Head of caudate nucleus (tissue), 42 donors: ENCODE measurements around the gene S100A7A.
"Not testable (repeated sequence)": the region's sequence is repeated elsewhere in the genome, so short reads cannot be mapped to it uniquely, and the experiment has no call there.

Experiments used
- DNase-seq, 42 donors: peaks; one replicate each; pipeline versions ENCODE4 v3.0.0 to v3.0.0-alpha.2; 2020 to 2021; ENCODE audit warnings: mixed read lengths in 7 of 42
- intact Hi-C: fragments of 100-400 bp; cut with DNase I; formaldehyde crosslinking; loops from one replicate; pipeline ENCODE4 v1.15.0; 2022

The S100A7A gene

DNA sequence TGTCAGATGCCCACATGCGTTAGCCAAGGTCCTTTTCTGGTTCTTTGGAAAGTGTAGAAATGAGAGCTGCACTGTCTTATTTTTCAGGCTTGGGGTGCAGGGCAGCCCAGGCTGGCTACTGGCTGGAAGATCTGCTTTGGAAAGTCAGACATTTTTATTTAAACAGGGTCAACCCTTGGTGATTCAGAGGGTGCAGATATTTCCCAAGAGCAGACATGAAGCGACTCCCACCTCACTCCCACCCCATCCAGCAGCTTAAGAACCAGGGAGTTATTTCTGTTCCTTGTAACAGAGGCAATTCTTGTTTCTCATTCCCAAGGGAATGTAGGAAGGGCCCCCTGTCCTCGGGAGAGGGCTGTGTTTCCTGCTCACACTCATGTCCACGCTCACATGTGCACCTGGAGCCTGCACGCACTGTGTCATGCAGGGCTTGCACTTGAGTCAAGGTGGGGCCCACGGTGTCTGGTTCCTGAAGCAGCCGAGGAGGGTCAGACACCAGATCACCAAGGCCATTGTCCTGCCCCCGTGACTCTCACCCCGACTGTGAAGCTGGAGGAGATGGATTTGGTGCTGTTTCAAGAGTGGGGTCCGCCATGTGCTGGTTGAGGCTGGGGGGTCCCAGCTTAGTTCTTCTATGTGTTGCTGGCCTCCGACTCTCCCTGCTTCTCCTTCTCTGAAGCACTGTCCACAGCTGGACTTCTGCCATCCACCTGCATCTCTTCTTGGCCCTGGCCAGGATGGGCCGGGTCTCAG is 992 bp downstream of the S100A7A start:
- intact Hi-C loops = no loop called here
- peak in 26 of 42 donors; percentile 8 to 73 (median 25) for DNase-seq

- peak in 4 of 42 donors; percentile 3 to 19 (median 15) for DNase-seq
Measured at GRCh38 chr1:153418758-153419435, 2.6 kb downstream of the S100A7A start.

DNA sequence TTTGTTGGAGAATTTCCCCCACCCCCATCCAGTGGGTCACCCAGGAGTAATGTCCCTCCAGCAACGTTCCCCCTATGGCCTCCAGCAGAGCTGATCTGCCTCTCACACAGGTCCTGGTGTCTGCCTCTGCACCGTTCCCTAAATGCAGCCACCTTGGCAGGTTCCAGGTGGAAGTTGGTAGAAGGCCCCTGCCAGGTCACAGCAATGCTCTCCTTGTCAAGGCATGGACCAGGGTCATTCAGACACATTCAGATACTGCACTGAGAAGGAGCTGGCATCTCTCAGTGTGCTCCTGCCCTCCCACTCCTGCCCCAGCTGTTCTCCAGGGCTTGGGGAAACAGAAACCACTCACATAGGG is 3.1 kb downstream of the S100A7A start:
- DNase-seq = peak in 3 of 42 donors; percentile 12 to 31 (median 15)

More at GRCh38 chr1:153418758-153419435, 2.6 kb downstream of the S100A7A start:
- intact Hi-C loops = not testable (repeated sequence)

DNA sequence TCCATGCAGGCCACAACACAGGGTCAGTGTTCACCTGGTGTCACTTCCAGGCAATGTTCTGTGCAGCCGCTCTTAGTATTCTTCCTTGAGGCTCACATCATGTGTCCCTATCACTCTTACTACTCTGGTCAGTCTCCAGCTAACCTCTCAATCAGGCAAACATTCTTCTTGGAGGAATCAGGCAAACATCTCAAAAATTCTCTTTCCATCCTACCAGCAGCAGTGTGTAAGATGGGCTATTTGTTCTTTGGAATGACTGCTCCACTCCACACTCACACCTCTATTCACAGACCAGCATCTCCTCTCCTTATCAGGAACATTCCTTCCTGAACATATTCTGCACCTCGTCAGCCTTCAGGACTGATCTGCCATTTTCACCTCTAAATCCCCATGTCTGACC is 4.0 kb downstream of the S100A7A start:
- DNase-seq = peak in 1 of 42 donors; percentile 0
- intact Hi-C loops = no loop called here

More for the DNA sequence above, 3.1 kb downstream of the S100A7A start:
- intact Hi-C loops = not testable (repeated sequence)

DNA sequence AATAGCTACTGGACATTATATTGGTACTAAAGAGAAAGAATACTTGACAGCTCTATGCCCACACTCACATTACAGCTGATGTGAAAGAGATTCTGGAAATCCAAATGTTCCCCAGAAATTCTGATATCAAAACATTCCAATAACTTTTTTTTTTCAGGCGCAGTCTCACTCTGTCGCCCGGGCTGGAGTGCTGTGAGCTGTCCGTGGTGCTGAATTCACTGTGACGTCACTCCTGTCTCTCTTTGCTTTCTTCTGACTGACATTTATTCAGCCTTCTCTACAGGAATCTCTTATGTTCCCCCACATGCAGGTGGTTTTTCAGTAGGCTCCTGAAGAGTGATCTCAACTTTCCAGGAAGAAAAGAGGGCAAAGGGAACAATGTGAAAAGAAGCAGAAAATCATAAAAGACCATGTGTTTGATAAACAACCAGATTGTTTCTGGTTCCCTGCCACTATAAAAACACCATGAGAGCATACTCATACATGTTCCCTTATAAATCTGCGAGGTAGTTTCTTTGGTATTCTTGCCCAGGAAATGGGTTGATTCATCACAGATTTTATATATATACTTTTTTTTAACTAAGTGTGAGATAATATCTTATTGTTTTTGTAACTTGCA is 6.2 kb downstream of the S100A7A start:
- peak in 41 of 42 donors; percentile 18 to 87 (median 59) for DNase-seq
- intact Hi-C loops = no loop called here

DNA sequence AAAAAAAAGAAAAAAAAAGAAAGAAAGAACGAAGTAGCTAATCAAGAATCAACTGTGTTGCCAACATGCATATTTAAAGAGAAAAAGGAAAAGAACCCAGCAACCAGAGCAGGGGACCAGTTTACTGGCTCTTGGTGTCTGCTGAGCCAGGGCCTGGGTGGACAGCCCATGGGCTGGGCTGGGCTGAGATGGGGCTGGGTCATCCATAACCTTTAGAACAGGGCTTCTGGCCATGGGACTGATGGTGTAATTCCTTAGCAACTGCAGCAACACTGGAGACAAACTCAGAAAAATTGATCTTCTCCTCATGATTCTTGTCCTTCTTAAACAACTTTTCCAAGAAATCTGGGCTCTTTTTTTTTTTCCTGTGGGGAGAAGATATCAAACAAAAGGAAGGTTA is 10.5 kb downstream of the S100A7A start:
- DNase-seq = peak in 1 of 42 donors; percentile 4
- intact Hi-C loops = no loop called here

DNA sequence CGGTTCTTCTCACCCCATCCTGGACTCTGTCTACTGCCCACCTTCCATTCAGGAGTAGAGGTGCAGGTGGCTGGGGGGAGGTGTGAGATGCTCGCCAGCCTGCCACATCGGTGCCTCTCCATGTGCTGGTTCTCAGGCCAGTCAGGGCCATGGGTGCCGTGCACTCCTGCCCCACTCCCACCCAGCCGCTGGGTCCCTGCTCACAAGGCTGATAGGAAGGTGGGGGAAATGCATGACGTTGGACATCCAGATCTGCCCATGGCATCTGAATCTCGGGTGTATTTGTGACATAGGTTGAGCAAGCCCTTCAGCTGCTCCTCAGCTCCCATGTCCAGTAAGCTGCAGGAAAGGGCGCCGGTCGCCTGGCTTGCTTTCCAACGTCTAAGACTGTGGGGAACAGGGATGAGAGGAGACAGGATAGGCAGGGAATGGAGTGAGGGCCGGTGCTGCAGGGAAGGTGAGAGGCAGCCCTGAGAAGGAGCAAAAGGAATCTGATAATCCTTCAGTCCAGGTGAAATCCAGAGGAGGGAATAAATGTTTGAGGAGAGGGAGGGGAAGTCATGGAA is 11.8 kb downstream of the S100A7A start:
- intact Hi-C loops = no loop called here

GRCh38 chr1:153428791-153429190 is 12.5 kb downstream of the S100A7A start:
- DNase-seq = no peak
- intact Hi-C loops = no loop called here

More for the DNA sequence above, 11.8 kb downstream of the S100A7A start:
- peak in 1 of 42 donors; percentile 20 for DNase-seq

DNA sequence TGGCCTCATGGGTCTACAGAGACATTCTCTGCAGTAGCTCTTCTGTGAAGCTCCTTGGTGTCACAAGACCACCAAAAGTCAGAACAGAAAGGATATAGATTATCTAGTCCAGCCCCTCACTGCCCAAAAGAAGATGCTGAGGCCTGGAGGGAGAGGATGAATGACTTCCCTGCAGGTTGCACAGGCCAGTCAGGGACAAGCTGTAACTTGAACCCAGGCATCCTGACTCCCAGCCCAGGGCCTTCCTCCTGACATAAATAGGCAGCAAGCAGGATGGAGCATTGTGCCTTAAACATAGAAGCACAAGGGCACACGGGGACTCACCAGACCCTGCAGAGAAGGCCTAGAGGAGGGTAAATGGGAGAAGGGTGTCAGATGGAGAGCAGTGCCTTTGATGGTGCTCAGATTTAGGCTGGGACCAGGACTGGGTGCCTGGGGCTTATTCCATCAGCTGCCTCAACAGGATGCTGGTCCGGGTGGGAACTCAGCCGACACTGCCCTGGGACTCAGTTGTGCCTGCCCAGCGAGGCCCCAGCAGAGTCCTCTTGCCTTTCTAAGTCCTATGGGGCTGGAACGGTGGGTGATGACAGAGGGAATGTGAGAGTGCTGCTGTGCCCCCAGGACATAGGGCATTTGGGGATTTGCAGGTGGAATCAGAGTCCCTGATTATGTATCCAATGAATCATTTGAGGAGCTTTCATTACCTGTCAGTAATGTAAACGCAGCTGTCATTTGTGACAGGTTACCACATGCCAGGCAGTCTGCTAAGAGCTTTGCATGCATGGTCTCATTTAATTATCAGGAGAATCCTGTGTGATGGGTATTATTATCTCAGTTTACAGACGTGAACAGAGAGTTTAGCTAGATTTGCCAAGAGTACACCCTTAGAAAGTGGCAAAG is 13.2 kb downstream of the S100A7A start:
- DNase-seq = no peak
- intact Hi-C loops = no loop called here

GRCh38 chr1:153430166-153430553 is 13.8 kb downstream of the S100A7A start:
- no peak for DNase-seq
- intact Hi-C loops = no loop called here

DNA sequence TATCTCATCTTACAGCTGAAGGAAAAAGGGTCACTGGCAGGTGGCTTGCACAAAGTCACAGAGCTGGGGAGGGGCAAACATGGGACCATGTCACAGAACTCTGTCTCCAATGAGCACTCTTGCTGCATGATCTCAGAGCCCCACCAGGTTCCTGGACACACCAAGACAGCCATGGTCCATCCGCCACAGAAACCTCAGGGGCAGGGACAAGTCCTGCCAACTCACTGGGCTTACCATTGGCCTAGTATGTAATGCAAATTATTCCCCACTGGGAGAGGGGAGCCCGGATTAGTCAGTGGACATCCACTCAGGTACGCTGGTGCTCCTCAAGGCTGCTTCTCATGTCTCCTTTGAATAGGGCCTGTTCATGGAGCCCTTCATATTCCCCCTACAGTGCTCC is 14.2 kb downstream of the S100A7A start:
- DNase-seq = no peak
- intact Hi-C loops = no loop called here

DNA sequence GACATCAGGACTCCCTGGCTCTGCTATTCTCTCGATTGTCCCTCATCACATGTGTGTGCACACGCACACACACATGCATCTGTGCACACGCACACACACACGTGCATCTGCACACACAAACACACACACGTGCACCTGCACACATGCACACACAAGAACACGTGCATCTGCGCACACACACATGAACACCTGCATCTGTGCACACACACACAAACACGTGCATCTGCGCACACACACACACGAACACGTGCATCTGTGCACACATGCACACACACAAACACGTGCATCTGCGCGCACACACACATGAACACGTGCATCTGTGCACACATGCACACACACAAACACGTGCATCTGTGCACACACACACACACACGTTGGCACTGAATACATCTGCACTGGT is 14.7 kb downstream of the S100A7A start:
- DNase-seq = no peak
- intact Hi-C loops = no loop called here

GRCh38 chr1:153431427-153431826 is 15.1 kb downstream of the S100A7A start:
- intact Hi-C loops = no loop called here
- DNase-seq = no peak

DNA sequence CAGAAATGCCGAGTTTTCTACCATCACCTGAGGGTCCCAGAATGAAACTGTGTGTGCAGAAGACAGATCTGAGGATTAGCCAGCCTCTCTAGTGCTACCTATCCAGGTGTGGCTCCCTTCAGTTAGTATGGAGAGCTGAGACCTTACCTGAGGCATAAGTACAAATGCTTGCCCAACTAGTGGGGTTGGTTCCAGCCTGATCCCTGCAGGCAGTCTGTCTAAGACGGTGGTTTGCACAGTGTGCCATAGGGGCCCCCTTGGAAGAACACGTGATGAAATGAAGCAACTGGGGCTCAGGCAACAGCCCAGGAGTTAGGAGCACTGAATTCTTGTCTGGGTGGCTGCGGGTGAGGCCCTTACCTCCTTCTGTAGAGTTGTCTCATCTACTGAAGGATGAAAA is 15.6 kb downstream of the S100A7A start:
- DNase-seq = no peak
- intact Hi-C loops = no loop called here

- DNase-seq = no peak
- intact Hi-C loops = no loop called here
Measured at GRCh38 chr1:153432874-153433681, 16.8 kb downstream of the S100A7A start.

DNA sequence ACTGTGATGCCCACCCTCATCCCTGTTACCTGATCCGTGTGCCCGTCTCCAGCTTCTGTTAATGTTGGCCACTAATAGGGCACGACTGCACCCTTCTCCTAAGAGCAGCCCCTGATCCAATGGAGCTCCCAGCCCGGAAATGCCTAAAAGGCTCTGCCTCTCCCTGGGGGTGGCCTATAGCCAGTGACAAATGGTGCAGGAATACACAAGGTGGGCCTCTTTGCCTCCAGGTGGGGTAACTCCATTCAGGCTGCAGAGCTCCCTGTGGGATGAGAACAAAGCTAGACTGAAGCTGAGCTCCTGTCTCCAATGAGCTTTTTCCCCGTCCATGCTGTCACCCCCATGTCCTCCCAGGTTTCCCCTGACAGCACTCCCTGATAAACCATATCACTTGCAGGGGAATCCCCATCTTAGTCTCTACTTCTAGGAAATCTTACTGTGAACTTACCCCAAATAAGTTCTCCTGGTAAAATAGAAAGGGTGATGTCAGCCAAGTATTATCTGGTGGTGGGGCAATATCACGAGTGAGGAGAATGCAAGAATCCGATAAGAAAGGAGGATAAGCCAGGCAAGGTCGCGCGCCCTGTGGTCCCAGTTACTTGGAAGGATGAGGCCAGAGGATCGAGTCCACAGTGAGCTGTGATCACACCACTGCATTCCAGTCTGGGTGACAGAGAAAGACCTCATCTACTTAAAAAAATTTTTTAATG is 18.6 kb downstream of the S100A7A start:
- intact Hi-C loops = no loop called here

GRCh38 chr1:153437236-153437635 is 20.9 kb downstream of the S100A7A start:
- no peak for DNase-seq
- intact Hi-C loops = no loop called here

More for the DNA sequence above, 18.6 kb downstream of the S100A7A start:
- DNase-seq = no peak
